Uterus (tissue), 2 donors: ENCODE measurements around the gene IYD.

Source experiments
- POLR2A ChIP-seq, 2 donors: fragments of 450-650 bp; IDR thresholded peaks; one replicate each; pipeline ENCODE4 v1.6.1; 2016; ENCODE audit warnings: antibody characterized with exemption in 2 of 2, mild to moderate bottlenecking in 1 of 2, moderate library complexity in 1 of 2
- TF ChIP-seq, protein P1 (sequence below), 4 experiments: fragments of 200-600 bp in 2 of 4; fragments of 450-650 bp in 2 of 4; sonication (generic) in 2 of 4; IDR thresholded peaks; one replicate each; pipeline ENCODE4 v1.5.1; 2016 to 2019; ENCODE audit warnings: antibody characterized with exemption in 4 of 4, mild to moderate bottlenecking in 2 of 4, moderate library complexity in 1 of 4

DNA sequence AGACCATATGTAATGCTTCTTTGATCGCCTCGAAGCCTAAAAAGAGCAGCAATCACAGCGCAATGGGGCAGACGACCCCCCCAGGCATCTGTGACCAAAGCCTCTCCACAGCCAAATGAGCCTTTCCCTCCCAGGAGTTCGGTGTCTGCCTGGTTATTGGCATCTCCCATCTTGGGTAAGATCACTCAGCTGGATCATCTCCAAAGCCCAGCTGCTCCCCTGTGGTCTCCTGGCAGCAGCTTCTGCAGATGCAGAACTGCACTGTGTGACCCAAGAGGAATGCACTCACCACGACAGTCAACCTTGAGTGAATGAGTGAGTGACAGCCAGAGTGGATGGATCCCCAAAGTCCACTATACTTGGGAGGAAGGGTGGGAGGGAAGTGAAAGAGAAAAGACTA lies 44.8 kb upstream of the IYD start:
- TF ChIP-seq, protein P1, sequence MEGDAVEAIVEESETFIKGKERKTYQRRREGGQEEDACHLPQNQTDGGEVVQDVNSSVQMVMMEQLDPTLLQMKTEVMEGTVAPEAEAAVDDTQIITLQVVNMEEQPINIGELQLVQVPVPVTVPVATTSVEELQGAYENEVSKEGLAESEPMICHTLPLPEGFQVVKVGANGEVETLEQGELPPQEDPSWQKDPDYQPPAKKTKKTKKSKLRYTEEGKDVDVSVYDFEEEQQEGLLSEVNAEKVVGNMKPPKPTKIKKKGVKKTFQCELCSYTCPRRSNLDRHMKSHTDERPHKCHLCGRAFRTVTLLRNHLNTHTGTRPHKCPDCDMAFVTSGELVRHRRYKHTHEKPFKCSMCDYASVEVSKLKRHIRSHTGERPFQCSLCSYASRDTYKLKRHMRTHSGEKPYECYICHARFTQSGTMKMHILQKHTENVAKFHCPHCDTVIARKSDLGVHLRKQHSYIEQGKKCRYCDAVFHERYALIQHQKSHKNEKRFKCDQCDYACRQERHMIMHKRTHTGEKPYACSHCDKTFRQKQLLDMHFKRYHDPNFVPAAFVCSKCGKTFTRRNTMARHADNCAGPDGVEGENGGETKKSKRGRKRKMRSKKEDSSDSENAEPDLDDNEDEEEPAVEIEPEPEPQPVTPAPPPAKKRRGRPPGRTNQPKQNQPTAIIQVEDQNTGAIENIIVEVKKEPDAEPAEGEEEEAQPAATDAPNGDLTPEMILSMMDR (IDR thresholded peaks at IDR 0.05), result no peak
- no peak for TF ChIP-seq POLR2A (IDR thresholded peaks at IDR 0.05)
